ENCODE measurements around the gene IL10RA. TPM values are rescaled to one million over a fixed set of nuclear protein-coding genes. Genes with fewer than 3 reads are reported as not detected.
A peak's percentile ranks its signal among the peaks of the same experiment; 100 is the strongest.

IL10RA gene
- polyA plus RNA-seq, 3 donors, result 152 to 413 (median 226) TPM

GRCh38 chr11:117945047-117945810 is 41.0 kb upstream of the IL10RA start:
- intact Hi-C loops (cut with micrococcal nuclease), result loop anchor here (2.0 to 10.0 kb wide), 5 partner anchors 100 to 520 kb away; partner anchors contain the start of gene FXYD2 (in 1 of the 2)
- no peak overlapping the region for H3K4me2 ChIP-seq (replicated peaks; ENCODE audit: extremely low read depth, low read length, poor library complexity, severe bottlenecking)
- H3K27ac Mint-ChIP-seq, result no peak overlapping the region
- DNase-seq, result peak in 1 of 3 donors; percentile 84
- no peak overlapping the region for H2AFZ ChIP-seq (ENCODE audit: insufficient read depth, low read depth, low read length, poor library complexity, severe bottlenecking)
- no peak overlapping the region for H3K4me3 ChIP-seq (replicated peaks in 1 of 3; ENCODE audit: low read depth in 2 of 3, low read length in 3 of 3)
- peaks cover 0 to 3% (median 0%) of the 10 kb centered on the region in 7 donors for H3K9me3 Mint-ChIP-seq
- peaks cover 42% of the 10 kb centered on the region for H3K4me1 Mint-ChIP-seq
- H3K9ac ChIP-seq (ENCODE audit: insufficient read depth, low read length, poor library complexity, severe bottlenecking), result no peak overlapping the region
- WGBS (ENCODE audit: insufficient coverage), result no CpG with 5 or more reads among the region's 7 CpGs
- H3K4me3 Mint-ChIP-seq, result no peak overlapping the region
- peaks cover 1 to 7% (median 3%) of the 10 kb centered on the region in 3 donors for H3K27me3 Mint-ChIP-seq (ENCODE audit: low read depth in 3 of 3)
- no peak overlapping the region for H3K27ac ChIP-seq (ENCODE audit: low read depth in 1 of 2, low read length in 2 of 2)
- no peaks in the 10 kb centered on the region for H4K20me1 ChIP-seq (ENCODE audit: insufficient read depth, low read length)
- peaks cover 24 to 35% of the 10 kb centered on the region in 2 donors for H3K4me1 ChIP-seq (ENCODE audit: control insufficient read depth in 1 of 2, insufficient read depth in 2 of 2, low read length in 2 of 2)
- no peaks in the 10 kb centered on the region for H3K9me3 ChIP-seq (replicated peaks in 1 of 2; ENCODE audit: control insufficient read depth in 1 of 2, insufficient read depth in 1 of 2, low read length in 2 of 2)
- H3K36me3 Mint-ChIP-seq, result peaks cover 0 to 3% of the 10 kb centered on the region in 2 donors
- H3K79me2 ChIP-seq (ENCODE audit: insufficient read depth, low read length), result no peaks in the 10 kb centered on the region
- H3K36me3 ChIP-seq (replicated peaks in 1 of 2; ENCODE audit: control insufficient read depth in 1 of 2, insufficient read depth in 2 of 2, low read length in 2 of 2), result no peaks in the 10 kb centered on the region
- TF ChIP-seq CTCF (IDR thresholded peaks at IDR 0.05), result peak; percentile 14
- H3K27me3 ChIP-seq (ENCODE audit: control insufficient read depth in 2 of 2, insufficient read depth in 2 of 2, low read length in 2 of 2), result no peaks in the 10 kb centered on the region

GRCh38 chr11:117946156-117946841 is 39.9 kb upstream of the IL10RA start:
- H3K4me2 ChIP-seq (replicated peaks; ENCODE audit: extremely low read depth, low read length, poor library complexity, severe bottlenecking), result no peak overlapping the region
- H3K4me3 Mint-ChIP-seq, result no peak overlapping the region
- intact Hi-C loops (cut with micrococcal nuclease), result loop anchor here (2.0 to 10.0 kb wide), 6 partner anchors 106 to 521 kb away; partner anchors contain the start of gene FXYD2 (in 1 of the 2)
- H3K27ac ChIP-seq (ENCODE audit: low read depth in 1 of 2, low read length in 2 of 2), result no peak overlapping the region
- H3K36me3 ChIP-seq (replicated peaks in 1 of 2; ENCODE audit: control insufficient read depth in 1 of 2, insufficient read depth in 2 of 2, low read length in 2 of 2), result no peaks in the 10 kb centered on the region
- no peak for TF ChIP-seq CTCF (IDR thresholded peaks at IDR 0.05)
- H3K79me2 ChIP-seq (ENCODE audit: insufficient read depth, low read length), result no peaks in the 10 kb centered on the region
- H3K9ac ChIP-seq (ENCODE audit: insufficient read depth, low read length, poor library complexity, severe bottlenecking), result no peak overlapping the region
- peak overlapping the region in 3 of 7 donors; percentile 45 to 70 (median 66) for H3K27ac Mint-ChIP-seq
- H3K27me3 Mint-ChIP-seq (ENCODE audit: low read depth in 3 of 3), result peaks cover 1 to 7% (median 3%) of the 10 kb centered on the region in 3 donors
- H3K9me3 ChIP-seq (replicated peaks in 1 of 2; ENCODE audit: control insufficient read depth in 1 of 2, insufficient read depth in 1 of 2, low read length in 2 of 2), result no peaks in the 10 kb centered on the region
- WGBS (ENCODE audit: insufficient coverage), result 60% methylated on average over 1 of the region's 5 CpGs
- H2AFZ ChIP-seq (ENCODE audit: insufficient read depth, low read depth, low read length, poor library complexity, severe bottlenecking), result no peak overlapping the region
- no peak overlapping the region for H3K4me3 ChIP-seq (replicated peaks in 1 of 3; ENCODE audit: low read depth in 2 of 3, low read length in 3 of 3)
- H3K4me1 ChIP-seq (ENCODE audit: control insufficient read depth in 1 of 2, insufficient read depth in 2 of 2, low read length in 2 of 2), result peaks cover 35 to 46% of the 10 kb centered on the region in 2 donors
- H3K27me3 ChIP-seq (ENCODE audit: control insufficient read depth in 2 of 2, insufficient read depth in 2 of 2, low read length in 2 of 2), result no peaks in the 10 kb centered on the region
- H3K36me3 Mint-ChIP-seq, result peaks cover 0 to 3% of the 10 kb centered on the region in 2 donors
- peak in 1 of 3 donors; percentile 54 for DNase-seq
- H4K20me1 ChIP-seq (ENCODE audit: insufficient read depth, low read length), result no peaks in the 10 kb centered on the region
- H3K4me1 Mint-ChIP-seq, result peaks cover 53% of the 10 kb centered on the region
- peaks cover 0 to 3% (median 0%) of the 10 kb centered on the region in 7 donors for H3K9me3 Mint-ChIP-seq
